GM21528 (cell line): ENCODE measurements around the gene CD300LF.

ENCODE experiments used
- ATAC-seq: cut with Tn5 transposase; IDR thresholded peaks from one replicate; pipeline ENCODE4 v1.9.1; 2021; ENCODE audit warnings: mild to moderate bottlenecking, moderate library complexity; ENCODE audit not compliant: unreplicated experiment, low FRiP score

Gene CD300LF

DNA sequence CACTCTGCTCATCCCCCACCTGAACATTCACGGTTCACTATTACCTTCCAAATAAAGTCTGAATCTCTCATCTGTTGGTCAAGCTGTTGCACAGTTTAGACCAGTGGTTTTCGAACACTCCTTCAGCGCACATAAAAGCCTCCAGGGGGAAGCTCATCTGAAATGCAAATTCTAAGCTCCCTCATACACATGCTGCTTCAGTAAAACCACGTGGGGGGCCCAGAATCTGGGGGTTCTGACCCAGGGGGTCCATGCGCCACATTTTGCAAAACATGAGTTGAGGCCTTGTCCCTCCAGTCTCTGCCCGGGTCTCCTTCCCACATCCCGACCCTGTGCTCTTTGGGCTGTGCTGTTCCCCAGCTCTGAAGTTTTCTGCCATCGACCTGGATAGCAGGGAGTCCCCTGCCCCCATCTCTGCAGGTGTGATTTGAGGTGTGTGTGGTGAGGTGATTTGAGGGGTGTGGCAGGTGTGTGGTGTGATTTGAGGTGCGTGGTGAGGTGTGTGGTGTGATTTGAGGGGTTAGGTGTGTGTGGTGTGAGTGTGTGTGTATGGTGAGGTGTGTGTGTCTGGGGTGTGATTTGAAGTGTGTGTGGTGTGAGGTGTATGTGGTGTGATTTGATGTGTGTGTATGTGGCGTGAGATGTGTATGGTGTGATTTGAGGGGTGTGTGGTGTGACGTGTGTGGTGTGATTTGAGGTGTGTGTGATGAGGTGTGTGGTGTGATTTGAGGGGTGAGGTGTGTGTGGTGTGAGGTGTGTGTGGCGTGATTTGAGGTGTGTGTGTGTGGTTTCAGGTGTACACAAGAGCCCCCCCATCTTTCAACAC lies 19.5 kb upstream of the CD300LF start:
- ATAC-seq, result no peak

DNA sequence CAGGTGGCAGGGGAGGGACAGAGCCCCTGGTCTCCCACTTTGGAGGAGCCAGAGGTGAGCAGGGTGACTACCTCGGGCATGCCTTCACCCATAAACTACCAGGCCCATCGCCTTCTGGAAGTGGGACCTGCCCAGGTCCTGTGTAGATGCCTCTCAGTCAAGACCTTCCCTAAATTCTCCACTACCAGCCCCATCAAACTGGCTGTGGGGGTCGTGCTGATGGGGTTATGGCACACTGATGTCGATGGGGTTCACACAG lies 18.6 kb upstream of the CD300LF start:
- no peak for ATAC-seq

DNA sequence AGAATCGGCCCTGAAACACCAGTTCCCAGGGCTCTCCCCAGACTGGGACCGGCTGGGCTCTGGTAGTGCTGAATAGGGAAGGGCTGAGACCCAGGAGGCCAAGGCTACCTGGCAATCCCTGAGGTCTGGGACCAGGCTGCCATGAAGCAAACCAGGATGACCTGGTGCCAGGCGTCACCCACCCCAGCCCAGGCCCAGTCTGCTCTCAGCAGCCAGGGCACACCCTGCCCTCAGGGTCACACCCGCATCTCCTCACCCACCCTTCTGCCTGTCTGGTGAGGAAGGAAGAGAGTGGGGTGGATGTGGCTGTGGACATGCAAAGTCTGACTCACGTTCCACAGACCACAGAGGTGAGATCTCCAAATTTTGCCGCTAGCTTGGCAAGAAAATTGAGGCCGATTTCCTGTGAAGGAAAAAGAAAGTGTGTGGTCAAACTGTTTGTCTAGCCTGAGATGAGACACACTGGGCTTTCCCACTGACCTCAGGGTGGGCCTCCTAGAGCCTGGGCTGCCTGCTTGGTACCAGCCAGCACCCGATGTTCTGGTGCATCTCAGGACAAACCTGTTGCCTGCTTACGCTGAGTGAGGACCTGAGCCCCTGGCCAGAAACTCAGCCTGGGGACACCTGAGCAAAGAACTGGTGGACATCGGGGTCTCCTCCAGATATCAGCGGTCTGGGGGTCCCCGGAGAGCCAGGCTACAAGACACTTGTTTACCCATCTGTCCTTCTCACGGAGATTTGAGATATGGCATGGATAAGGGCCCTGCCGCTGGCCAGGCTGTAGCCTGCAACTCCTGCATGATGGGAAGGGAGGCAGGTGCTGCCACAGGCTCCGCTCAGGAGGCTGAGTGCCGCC lies 18.0 kb upstream of the CD300LF start:
- ATAC-seq, result no peak

DNA sequence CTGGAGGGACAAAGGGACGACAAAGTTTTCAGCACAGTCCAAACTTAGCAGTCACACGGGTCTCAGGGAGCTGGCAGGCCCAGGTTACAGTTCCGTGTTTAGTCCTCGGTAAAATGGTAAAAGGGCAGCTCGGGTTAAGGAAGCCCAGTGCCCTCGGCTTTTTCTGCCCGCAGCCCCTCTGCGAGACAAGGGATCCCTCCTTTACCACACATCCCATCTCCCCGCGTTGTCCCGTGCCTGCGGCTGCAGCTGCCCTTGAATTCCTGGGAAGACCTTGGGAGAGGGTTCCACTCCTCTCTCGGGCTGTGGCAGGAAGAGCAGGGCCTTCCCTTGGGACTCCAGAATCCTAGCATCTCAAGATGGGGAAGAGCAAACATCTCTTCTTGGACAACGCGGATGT lies 17.1 kb upstream of the CD300LF start:
- no peak for ATAC-seq

DNA sequence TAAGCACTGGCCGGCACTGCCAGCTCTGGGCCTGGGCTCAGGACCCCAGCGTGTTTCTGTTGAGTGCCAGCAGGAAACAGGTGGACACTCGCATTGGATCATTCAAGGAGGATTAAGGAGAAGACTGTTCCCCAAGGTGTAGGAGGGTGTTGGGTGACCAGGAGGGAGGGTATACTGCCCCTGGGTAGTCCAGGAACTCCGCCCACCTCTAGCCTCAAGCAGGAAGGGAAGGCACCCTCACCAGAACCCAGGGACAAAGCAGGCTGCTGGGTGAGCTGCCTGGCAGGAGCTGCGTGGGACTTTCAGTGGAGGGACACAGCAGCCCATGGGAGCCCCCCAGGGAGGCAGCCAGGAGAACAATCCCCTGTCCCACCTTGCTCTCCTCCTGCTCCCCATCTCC lies 16.6 kb upstream of the CD300LF start:
- ATAC-seq, result no peak

DNA sequence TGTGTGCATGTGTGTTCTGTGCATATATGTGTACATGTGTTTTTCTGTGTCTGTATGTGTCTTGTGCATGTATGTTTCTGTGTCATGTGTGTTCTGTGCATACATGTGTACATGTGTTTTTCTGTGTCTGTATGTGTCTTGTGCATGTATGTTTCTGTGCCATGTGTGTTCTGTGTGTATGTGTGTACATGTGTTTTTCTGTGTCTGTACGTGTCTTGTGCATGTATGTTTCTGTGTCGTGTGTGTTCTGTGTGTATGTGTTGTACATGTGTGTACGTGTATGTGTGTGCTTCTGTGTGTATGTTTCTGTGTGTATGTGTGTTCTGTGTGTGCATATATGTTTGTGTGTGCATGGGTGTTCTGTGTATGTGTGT lies 16.0 kb upstream of the CD300LF start:
- ATAC-seq, result no peak

DNA sequence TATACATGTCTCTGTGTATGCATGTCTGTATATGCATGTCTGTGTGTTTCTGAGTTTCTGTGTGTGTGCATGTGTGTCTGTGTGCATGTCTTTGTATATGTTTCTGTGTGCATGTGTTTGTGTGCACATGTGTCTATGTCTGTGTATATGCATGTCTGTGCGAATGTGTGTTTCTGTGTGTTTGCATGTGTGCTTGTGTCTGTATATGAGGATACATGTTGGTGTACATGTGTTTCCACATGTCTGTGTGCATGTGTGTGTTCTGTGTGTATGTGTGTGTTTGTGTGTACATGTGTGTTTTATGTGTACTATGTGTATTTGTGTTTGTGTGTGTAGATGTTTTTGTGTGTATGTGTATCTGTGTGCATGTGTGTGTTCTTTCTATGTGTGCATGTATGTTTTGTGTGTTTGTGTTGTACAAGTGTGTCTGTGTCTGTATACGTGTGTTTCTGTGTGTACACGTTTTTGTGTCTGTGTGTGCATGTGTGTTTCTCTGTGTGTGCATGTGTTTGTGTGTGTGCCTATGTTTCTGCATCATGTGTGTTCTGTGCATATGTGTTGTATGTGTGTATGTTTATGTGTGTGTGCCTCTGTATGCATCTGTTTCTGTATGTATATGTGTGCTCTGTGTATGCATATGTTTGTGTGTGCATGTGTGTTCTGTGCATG lies 15.4 kb upstream of the CD300LF start:
- ATAC-seq, result no peak

DNA sequence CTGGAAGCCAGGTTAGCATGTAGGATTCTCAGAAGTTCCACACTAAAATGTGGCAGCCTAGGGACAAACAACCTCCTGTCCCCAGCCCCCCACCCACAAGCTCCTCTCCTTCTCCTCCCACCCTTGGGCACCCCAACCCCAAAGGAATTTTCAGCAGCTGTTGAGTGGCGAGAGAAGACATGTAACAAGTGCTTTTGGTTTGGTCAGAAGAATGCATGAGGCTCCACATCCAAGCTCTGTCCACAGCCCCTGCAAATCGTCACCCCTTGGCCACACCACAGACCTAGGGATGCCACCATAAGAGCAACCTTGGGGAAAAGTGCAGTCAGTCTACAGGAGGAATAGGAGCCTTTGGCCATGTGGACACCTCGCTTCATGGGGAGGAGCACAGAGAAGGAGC lies 12.4 kb upstream of the CD300LF start:
- no peak for ATAC-seq

DNA sequence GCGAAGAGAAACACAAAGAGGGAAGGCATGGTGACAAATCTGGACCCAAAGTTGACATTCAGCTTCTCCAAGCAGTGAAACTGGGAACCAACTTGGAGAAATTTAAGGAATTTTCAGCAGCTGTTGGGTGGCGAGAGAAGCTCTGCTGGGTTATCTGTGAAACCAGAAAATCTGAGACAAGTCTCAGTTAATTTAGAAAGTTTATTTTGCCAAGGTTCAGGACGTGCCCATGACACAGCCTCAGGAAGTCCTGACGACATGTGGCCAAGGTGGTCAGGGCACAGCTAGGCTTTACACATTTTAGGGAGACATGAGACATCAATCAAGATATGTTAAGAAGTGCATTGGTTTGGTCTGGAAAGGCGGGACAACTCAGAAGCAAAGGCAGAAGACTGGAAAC lies 11.2 kb upstream of the CD300LF start:
- ATAC-seq, result no peak

DNA sequence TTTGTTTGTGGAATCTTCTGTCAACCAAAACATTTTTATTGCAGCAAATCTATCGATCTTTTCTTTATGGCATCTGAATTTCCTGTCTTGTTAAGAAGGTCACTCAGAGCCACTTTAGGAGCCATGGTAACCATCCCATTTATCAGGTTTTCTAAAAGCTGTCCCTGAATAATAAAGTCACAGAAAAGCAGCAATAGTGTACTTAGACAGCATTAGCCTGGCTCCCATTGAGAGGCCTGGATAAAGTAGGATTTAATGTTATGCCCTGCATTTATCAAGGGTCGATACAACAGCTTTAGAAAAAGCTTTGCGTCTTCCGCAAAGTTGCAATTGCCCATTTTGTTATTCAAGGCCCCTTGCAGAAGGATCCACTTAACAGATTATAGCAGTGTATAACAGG lies 10.1 kb upstream of the CD300LF start:
- no peak for ATAC-seq

DNA sequence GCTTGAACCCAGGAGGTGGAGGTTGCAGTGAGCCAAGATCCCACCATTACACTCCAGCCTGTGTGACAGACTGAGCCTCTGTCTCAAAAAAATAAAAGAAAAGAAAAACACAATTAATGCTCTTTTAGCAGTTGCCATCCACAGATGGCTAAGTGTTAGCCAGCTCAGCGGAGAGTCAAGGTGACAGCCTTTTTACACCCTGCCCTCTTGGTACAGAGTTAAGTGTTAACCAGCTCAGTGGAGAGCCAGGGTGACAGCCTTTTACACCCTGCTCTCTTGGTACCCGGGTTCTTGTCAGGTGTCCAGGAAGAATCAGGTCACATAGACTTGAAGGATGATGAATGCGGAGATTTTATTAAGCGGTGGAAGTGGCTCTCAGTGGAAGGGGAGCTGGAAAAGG lies 7.8 kb upstream of the CD300LF start:
- ATAC-seq, result no peak

DNA sequence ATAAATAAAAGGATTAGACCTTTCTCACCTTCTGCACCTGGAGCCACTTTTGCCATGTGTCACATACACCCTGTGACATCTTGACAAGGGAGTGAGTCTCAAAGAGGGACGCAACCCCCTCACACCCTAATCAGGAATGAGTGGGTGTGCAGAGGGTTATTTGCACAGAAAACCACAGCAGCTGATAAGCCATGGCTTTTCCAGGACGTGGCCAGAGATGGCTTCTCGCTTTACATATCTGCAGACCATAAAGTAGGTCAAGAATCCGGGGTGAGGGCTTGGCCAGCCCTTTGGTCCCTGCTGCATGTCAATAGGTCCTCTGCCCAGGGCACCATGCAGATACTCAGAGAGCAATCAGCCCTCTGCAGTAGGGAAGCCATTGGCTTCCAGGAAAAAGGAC lies 2.4 kb upstream of the CD300LF start:
- ATAC-seq, result no peak

DNA sequence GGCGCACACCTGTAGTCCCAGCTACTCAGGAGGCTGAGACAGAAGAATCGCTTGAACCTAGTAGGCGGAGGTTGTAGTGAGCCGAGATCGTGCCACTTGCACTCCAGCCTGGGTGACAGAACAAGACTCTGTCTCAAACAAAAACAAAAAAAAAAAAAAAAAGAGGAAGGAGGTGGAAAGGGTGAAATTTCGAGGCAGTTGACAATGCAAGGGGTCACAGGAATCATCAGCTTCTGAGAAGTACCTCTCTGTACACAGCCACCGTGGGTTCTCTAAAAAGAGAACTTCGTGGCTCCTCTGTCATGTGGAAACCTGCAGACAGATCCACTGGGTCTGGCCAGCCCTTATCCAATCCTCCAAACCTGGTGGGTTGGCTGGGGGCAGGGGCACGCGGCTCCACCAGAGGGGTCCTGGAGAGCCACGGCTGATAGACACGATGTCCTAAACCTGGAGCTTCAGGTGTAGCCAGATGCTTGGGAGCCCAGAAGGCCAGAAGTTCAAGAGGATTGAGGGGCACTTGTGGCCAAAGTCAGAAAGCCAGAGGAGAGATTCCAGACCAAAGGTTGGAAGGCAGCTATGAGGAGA lies 540 bp upstream of the CD300LF start:
- ATAC-seq, result no peak

DNA sequence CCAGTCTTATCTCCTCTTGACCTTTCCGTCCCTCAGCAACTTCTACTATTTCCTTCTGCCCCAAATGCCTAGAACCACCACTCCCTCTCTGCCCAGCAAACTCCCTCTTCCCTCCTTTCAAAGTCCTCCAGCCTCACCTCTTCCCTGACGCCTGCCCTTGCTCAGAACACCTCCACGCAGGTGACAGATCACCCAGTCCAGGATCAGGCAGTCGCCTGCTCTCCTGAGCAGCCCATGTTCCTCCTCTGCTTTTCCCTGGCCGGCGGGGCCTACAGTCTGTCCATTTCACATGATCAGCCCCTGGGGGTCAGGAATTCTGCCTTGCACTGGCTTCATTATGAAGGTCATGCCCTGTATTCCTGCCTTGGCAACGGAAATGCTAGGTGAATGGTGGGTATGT lies 422 bp downstream of the CD300LF start:
- no peak for ATAC-seq

DNA sequence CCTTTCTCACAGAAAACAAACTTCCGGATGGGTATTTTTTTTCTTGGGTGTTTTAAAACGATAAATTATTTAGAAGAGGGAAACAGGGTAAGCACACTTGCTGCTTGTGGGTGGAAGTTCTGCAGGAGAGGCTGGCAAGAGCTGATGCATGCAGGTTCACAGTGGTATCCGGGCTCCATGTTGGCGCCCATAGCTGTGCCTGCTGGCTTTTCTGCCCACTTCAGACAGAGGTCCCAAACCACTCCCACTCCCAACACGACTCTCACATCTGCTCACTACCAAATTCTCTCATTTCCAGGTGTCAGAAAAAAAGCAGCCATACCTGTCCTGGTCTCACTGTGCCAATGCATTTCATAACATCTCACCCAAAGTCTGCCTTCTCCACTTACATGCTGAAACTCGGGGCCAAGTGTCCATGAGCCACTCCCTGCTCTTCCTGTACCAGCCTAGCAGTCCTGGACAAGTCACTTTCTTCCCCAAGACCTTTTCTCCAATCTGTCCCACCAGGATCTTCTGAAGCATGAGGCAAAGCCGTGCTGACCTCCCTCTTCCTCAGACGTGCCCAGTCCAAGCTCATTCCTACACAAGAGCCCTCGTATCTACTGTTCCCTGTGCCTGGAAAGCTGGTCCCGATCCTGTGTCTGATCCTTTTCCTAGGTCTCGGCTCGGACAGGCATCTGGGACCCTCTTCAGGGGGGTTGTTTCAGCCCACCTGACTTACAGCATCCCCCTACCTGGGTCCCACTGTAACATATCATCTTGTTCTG lies 1.5 kb downstream of the CD300LF start:
- no peak for ATAC-seq

DNA sequence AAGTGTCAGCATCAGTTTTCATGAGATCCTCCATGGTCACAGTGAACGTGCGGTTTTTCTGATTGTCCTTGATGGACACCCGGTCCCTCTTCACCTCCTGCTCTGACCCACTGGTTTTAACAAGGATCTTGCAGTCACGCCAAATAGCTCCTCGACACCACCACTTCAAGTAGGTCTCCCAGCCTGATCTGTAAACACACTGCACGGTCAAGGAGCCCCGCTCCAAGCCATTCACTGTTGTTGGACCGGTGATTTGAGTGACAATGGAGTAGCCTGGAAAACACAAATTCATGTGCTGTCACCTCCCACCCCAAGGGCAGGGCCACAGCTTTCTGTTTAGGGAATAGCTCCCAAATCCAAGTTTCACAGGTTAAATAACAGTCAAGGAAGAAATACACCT lies 8.2 kb downstream of the CD300LF start:
- ATAC-seq, result no peak

DNA sequence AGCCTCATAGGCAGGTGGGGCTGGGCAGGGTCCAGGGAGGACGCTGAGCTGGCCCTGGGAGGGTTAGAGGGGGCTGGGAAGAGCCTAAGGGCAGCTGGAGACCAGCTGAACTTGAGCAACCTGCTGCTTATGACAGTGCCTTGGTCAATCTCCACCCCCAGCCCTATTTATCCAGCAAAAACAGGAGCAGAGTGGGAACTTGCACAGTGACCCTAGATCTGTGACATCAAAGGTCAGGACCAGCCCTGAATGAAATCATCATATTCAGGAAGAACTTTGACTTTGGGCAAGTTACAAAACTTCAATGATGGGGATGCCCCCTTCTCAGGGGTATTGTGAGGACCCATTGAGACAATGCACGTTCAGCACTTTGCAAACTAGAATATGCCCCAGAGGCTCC lies 9.4 kb downstream of the CD300LF start:
- no peak for ATAC-seq

DNA sequence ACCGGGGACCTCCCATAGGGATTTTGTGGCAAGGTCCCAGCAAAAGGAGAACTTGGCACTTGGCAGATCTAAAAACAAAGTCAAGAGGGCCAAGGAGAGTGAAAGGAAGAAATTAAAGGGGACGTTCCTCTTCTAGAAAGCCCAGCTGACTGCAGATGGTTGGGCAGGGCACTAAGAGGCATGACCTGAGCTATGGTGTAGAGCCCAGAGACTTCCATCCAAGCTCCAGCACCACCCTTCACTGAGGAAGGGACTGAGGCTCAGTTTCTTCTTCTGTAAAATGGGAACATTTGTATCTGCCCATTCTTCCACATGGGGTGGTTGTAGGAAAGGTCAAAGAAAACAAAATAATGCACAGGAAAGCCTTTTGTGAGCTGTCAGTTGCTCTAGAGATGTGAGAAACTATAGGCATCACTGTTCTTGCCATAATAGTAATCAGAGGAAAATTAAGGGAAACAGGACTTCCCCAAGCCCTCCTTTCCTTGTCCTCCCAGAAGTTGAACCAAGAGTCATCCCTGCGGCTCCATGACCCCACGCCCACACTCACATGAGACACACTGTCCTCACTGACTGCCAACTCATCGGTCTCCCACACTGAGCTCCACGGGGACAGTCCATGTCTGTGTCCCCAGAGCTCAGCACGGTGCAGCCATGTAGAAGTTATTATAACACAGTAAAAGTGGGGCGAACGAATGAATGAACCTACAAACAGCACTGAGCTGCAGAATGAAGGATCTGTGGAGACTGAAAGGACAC lies 10.4 kb downstream of the CD300LF start:
- no peak for ATAC-seq

DNA sequence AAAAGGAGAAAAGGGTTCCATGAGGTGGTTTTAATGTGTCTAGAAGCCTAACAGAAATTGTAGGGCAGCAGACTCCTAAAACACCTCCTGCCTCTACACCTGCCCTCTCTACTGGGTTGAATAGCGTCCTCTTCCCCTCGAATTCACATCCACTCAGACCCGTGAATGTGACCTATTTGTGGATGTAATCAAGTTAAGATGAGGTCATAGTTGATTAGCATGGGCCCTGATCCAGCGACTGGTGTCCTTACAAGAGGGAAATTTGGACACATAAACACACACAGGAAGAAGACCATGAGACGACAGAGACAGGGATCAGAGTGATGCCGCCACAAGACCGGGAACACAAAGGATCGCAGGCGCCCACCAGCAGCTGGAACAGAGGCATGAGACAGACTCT lies 13.5 kb downstream of the CD300LF start:
- ATAC-seq, result no peak

DNA sequence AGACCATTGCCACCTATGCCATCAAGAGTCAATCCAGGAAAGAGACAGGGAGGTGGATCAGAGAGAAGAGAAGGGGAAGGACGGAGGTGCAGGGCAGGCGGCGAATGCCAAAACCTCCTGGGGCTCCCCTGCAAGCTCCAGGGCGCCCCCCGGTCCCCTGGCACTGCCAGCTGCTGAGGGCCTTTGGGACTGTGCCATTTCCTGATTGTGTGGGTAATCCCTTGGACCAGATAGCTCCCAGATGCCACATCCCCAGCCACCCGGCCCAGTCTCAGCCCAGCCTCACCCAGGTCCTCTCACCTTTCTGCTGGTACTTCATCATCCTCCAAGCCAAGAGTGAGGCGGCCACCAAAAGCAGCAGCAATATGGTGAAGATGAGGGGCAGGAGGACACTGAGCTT lies 14.7 kb downstream of the CD300LF start:
- no peak for ATAC-seq
